GM18498 (cell line): ENCODE measurements around the gene MED7.
"Not testable (repeated sequence)": the region's sequence is repeated elsewhere in the genome, so short reads cannot be mapped to it uniquely, and the experiment has no call there.

Experiments used
- ATAC-seq: cut with Tn5 transposase; IDR thresholded peaks from one replicate; pipeline ENCODE4 v1.9.1; 2021; ENCODE audit warnings: mild to moderate bottlenecking, moderate library complexity; ENCODE audit not compliant: unreplicated experiment

Gene MED7, protein sequence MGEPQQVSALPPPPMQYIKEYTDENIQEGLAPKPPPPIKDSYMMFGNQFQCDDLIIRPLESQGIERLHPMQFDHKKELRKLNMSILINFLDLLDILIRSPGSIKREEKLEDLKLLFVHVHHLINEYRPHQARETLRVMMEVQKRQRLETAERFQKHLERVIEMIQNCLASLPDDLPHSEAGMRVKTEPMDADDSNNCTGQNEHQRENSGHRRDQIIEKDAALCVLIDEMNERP

DNA sequence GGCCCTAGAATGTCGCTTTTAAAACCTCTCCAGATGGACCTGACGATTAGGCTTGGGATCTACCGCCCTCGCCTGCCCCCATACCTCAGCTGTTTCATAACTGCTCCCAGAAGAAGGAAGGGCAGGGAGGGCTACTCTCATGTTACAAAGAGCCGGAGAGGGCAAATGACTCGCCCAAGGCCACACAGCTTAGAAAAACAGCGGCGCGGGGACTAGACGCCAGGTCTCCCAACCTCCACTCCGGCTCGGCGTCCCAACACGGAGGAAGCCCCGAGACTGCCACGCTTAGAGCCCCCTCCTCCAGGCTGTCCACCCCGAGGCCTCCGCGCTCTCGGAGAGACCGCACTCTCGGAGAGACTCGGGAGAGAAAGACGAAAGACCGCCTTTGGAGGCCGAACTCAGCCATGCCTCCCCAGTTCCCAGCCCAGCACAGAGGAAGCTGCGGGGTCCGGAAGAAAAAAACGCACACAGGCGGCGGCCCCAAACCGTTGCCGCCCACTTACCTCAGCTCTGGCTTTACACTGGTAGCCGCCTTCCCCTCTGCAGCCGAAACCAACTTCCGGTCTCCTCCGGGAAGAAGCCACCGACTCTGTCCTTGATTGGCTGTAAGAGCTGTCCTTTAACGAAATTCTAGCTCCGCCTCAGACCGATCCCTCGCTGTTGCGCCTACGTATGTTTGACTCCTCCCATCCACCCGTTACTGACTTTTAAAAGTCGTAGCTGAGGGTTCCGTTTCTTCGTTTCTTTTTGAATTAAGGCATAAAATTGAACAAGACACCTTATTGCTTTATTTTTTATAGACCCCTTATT is at the start of gene MED7:
Gene MED7, minus strand, starts transcription at position 549 of the 810 bp plus-strand sequence. CDS start 3,434 bp downstream, outside the sequence.
- peak; percentile 99 for ATAC-seq

GRCh38 chr5:157189223-157189622 is 46.6 kb upstream of the MED7 start:
- ATAC-seq: peak; percentile 93

DNA sequence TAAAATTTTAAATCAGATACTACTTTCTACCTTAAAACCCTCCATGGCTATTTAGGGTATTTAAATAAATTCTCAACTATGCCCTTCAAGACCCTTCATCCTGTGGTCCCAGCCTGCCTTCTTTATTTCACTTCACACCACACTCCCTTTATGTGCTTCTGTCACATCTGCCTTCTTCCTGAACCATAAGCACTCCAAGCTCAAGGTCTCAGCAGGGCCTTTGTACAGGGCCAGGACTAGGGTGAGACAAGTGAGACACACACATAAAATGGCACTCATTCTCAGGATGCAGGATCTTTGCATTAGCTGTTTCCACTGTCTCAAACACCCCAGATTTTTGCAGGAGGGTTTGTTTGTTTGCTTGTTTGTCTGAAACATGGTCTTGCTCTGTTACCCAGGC is 45.6 kb upstream of the MED7 start:
- ATAC-seq: peak; percentile 10

GRCh38 chr5:157187046-157187754 is 44.5 kb upstream of the MED7 start:
- ATAC-seq: no peak

- ATAC-seq: no peak
Measured at GRCh38 chr5:157186309-157187045, 43.8 kb upstream of the MED7 start.

- ATAC-seq: not testable (repeated sequence)
Measured at GRCh38 chr5:157185122-157185521, 42.5 kb upstream of the MED7 start.

DNA sequence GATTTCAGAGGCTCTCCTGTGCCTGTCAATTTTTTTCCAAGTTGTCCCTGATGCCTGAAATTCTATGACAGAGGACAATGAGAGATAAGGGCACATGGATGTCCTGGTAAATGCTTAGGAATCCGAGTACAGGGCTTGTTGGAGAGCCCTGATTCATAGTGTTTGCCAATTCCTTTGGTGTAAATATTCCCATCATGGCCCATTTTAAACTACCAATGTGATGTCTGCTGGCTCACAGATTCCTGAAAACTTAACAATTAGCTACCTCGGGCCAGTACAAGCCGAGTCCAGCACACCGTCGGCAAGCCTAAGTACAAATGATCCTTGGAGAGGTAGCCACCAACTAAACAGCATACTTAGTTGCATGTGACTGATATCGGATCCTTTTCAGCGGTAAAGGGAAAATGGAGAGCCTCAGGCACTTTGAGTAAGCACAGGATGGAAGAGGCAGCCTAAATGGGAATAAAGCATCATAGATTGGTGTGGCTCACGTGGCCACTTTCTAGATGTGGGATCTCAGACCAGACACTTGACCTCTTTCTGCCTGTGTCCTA is 41.5 kb upstream of the MED7 start:
- no peak for ATAC-seq

- no peak for ATAC-seq
Measured at GRCh38 chr5:157182143-157182757, 39.6 kb upstream of the MED7 start.

DNA sequence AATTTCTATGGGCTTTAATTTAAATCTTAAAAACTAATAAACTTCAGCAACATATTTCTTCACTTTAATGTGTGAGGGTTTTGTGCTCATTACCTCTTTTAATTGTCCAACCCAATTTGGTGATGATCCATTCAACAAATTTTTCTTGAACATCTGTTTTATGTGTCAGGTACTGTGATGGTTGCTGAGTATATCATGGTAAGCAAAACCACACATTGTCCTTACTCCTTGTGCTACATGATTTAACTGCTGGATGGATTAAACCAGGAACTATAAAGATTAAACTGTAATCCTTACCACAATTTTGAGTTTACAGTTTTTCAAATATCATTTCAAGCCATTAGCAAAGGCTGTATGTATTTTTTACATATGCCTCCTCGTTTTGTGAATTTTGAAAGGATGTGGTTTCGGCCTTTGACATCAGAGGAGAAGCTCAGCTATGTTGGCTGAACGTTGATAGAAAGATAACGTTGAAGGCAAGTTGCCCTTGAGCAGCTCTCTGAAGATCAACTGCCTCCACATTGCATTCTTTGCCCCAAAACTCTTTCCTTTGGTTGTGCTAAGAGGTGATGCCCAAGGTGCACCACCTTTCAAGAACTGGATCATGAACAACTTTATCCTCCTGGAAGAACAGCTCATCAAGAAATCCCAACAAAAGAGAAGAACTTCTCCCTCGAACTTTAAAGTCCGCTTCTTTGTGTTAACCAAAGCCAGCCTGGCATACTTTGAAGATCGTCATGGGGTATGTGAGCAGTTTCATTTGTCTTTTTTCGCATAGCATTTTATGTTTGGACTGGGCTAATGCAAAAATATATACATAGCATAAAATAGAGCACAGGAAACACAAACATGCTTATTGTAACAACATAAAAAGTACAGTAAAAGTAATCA is 38.0 kb upstream of the MED7 start, which contains the start of gene ITK:
Gene ITK, plus strand, starts transcription at position 467 of the 891 bp plus-strand sequence. Its CDS starts 138 bp downstream, at position 605.
- ATAC-seq: no peak

DNA sequence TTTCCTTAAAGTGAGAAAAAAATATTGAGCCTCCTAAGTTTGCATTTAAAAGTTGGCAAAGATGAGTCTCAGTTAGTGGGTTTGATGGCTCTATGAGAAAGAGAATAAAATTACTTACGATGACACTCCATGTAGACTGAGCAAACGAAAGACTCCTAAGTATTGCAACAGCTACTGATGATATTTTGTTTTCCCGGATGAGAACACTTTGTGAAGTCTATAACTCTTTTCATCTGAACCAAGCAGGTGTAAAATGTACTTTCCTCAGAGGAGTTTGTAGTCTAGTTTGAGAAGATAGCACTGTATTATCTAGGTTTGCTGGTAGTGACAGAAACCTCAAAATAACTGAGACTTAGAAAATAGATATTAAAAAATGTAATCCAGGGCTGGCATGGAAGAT is 36.3 kb upstream of the MED7 start:
- no peak for ATAC-seq

DNA sequence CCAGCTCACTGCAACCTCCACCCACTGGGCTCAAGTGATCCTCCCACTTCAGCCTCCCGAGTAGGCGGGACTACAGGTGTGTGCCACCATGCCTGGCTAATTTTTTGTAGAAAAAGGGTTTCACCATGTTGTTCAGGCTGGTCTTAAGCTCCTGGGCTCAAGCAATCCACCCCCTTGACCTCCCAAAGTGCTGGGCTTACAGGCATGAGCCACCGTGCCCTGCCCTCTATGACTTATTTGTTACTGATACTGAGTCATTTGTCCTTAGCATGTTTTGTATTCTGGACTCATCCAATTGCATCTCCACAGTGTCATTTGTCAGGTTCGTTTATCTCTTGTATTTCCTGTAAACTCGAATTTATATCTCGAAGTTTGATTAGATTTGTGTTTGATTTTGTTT is 35.3 kb upstream of the MED7 start:
- ATAC-seq: no peak

GRCh38 chr5:157175071-157175612 is 32.5 kb upstream of the MED7 start:
- no peak for ATAC-seq

DNA sequence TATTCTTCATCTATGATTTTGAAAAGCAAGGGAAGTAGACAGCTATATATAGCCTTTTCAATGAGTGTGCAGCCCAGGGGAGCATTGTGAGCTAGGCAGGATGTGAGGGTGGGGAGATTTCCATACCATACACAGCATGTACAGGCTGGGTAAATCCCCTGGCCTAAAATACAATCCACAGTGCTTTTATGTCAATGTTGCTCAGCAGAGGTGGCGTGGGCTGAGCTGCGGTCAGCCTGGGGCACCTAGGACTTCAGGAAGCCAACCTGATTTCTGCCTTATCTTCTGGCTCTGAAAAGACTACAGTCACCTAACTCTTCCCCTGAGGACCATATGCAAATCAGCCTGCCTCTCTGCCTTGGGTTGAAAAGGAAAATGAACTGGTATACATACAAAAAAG is 29.7 kb upstream of the MED7 start:
- ATAC-seq: peak; percentile 98

DNA sequence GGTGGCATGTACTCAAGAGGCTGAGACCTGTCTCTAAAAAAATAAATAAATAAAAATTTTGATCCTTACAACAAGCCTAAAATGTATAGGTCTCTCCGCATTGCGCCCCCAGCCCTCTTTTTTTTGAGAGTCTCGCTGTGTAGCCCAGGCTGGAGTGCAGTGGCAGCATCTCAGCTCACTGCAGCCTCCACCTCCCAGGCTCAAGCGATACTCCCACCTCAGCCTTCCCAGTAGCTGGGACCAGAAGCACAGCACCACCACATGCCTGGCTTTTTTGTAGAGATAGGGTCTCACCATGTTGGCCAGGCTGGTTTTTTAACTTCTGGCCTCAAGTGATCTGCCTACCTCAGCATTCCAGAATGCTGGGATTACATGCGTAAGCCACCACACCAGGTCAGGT is 25.6 kb upstream of the MED7 start:
- ATAC-seq: no peak

DNA sequence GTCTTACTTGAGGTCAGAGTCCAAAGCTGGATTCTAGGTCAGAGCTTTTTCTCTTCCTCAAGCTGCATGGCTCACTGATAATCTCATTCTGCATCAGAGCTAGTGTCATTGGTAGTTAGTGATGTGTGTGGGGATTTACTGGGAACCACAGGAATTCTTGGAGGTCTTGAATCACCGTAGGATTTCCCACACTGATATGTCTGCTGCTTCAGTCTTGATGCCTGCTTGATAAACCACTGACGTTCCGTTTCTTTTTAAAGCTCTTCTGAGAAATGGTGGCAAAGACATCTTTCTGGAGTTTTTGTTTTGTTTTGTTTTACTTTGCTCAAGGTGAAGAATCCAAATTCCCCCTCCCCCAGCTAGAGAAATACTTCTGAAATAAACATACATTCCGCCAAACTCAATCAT is 24.6 kb upstream of the MED7 start:
- ATAC-seq: no peak

DNA sequence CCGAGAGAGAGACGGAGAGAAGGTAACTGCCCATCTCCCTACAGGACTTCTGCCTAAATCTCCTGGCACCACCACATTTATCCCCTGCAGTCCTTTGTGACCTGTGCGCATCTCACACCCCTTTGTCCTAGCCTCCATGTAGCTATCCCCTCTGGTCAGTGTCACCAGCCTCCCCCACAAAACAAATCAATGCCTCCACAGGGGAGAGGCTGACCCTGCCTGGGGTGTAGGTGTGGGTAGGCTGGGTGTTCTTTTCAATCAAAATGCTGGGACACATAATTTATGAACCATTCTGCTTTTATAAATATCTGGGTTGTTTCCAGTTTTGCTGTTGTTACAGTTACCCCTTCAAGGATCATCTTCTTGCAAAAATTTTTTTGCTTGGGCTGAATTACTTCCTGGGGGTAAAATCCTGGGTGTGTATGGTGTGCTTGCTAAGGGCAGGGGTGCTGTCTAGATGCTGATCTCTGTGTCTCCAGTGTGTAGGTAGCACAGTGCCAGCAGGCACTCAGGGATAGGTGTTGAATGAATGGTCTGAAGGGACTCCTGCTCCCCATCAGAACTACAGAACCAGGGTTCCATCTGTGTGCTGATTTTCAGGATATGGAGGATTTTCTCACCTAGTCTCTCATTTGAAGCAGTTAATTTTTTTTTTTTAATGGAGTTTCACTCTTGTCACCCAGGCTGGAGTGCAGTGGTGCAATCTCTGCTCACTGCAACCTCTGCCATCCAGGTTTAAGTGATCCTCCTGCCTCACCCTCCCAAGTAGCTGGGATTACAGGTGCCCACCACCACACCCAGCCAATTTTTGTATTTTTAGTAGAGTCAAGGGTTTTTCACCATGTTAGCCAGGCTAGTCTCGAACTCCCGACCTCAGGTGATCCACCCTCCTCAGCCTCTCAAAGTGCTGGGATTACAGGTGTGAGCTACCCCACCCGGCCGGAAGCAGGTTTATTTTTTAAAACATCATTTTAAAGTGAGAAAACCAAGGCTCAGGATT is 23.8 kb upstream of the MED7 start, which contains the start of gene GARIN3:
Gene GARIN3, minus strand, starts transcription at position 51 of the 1,000 bp plus-strand sequence. CDS start 96 bp downstream, outside the sequence.
- ATAC-seq: no peak

- no peak for ATAC-seq
Measured at GRCh38 chr5:157165668-157166067, 23.0 kb upstream of the MED7 start.

DNA sequence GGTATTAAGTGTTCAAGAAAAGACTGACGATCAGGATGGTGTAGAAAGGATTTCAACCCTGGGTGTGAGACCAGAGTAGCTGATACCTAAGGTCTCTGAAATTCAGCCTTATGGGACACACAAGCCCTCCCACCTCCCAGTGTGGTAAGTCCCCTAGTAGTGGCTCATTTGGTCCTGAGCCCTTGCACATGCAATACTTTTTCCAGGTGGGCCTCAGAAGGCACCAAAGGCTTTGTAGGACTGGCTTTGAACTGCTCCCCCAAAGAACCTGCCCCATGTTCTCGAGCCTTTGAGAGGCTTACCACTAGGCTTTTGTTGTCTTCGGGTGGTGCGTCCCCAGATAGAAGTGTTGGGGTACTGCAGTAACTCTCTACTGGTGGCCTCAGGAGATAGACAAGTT is 22.6 kb upstream of the MED7 start:
- ATAC-seq: no peak
